T-helper 22 cell (primary cell): ENCODE measurements around the gene BIRC2.
"Not testable (repeated sequence)": the region's sequence is repeated elsewhere in the genome, so short reads cannot be mapped to it uniquely, and the experiment has no call there.

ENCODE experiments used
- DNase-seq: peaks from one replicate; pipeline ENCODE4 v3.0.0-alpha.2; 2020; ENCODE audit warnings: low read depth

BIRC2 gene

DNA sequence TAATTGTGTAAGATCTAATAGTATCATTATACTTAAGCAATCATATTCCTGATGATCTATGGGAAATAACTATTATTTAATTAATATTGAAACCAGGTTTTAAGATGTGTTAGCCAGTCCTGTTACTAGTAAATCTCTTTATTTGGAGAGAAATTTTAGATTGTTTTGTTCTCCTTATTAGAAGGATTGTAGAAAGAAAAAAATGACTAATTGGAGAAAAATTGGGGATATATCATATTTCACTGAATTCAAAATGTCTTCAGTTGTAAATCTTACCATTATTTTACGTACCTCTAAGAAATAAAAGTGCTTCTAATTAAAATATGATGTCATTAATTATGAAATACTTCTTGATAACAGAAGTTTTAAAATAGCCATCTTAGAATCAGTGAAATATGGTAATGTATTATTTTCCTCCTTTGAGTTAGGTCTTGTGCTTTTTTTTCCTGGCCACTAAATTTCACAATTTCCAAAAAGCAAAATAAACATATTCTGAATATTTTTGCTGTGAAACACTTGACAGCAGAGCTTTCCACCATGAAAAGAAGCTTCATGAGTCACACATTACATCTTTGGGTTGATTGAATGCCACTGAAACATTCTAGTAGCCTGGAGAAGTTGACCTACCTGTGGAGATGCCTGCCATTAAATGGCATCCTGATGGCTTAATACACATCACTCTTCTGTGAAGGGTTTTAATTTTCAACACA is 23.3 kb upstream of the BIRC2 start:
- no peak for DNase-seq

DNA sequence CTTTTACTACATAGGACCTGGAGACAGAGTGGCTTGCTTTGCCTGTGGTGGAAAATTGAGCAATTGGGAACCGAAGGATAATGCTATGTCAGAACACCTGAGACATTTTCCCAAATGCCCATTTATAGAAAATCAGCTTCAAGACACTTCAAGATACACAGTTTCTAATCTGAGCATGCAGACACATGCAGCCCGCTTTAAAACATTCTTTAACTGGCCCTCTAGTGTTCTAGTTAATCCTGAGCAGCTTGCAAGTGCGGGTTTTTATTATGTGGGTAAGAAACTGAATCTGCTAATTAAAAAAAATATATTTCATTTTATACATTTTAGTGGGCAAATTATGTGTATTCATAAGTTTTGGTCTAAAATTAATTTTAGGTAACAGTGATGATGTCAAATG is 21.9 kb upstream of the BIRC2 start:
- no peak for DNase-seq

DNA sequence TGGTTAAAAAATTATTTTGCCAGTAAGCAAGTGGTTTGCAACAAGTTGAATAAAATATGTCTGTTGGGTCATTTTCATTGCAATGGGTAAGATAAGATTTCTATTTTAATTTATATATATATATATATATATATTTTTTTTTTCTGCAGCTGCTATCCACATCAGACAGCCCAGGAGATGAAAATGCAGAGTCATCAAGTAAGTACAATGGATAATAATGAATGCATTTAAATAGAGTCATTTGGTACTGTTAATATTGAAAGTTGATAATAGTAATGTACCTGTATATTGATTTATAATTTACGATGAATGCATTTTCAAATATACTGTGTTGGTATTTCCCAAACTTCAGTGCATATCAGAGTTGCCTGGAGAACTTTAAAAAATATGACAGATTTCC is 18.3 kb upstream of the BIRC2 start:
- DNase-seq = no peak

DNA sequence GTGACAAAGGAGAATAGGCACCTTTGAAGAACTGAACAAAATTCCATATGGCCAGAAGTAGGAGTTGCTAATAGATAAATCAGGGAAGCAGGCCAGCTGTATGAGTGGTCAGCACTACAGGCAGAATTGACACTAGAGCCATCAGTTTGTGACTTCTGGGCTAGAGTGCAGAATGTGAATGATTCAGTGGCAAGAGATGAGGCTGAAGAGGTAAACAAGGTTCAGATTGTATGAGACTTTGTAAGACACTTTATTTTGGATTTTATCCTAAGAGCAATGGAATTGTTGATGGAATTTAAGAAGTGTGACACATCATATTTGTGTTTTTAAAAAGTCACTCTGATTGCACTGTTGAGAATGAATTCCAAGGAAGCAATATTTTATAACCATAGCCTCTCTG is 16.8 kb upstream of the BIRC2 start:
- DNase-seq = no peak

DNA sequence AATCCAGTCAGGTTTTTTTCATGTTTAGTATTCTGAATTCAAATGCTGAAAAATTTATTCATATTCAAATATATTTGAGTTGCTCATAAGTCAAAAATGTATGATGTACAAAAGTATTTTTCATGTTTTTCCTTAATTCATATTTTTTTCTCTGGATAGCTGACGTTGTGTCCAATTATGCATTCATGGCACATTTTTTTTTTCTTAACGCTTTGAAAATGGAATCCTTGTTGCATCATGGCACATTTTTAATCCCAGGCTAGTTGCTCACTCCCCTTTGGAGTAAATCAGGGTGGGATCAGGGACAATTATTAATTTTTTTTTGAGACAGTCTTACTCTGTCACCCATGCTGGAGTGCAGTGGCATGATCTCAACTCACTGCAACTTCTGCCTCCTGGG is 15.7 kb upstream of the BIRC2 start:
- no peak for DNase-seq

DNA sequence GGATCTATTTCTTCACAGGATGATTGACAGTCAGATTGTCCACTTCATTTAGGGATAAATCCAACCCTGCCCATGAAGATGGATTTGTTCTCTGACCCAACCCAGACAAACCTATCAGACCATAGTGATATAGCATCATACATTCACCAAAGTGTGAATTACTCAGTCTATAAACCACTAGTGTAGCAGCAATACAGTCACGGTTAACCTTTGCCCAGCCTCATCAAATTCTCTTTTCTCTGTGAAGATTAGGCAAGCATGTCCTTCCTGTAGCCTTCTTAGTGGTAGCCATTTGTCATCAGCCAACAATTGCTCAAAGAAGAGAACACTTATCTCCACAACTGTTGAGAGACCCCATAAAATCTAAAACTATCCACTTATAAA is 14.4 kb upstream of the BIRC2 start:
- DNase-seq = no peak

DNA sequence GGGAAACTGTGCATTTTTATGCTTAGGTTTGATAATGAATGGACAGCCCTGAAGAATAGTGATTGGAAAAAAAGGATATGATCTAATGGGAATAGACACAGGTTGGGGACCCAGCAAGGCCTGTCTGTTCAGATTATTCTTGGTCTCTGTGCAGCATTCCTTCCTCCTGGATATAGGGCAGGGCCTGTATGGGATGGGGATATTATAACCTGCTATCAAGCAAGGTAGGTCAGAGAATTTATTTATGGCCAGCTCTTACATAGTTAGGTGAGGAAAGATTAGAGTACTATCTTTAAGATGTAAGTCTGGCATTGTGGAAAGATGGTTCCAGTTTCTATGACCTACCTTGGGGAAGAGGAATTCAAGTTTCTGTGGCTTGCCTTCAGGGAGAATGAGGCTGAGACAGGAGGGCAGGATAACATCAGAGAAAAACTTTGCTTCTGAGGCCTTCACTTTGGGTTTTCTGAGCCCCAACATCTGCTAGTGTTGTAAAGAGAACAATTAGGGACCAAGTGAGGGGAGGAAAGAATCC is 8.5 kb upstream of the BIRC2 start:
- DNase-seq = no peak

DNA sequence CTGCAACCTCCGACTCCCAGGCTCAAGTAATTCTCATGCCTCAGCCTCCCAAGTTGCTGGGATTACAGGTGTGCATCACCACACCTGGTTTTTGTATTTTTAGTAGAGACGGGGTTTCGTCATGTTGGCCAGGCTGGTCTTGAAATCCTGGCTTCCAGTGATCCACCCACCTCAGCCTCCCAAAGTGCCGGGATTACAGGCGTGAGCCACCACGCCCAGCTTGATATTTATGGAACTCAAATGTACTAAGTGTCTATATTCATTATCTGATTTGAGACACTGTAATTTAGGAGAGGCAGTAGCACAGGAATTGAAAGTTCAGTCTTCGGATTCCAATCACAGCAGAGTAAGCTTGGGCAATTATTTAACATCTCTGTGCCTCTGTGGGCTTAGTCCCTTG is 5.7 kb upstream of the BIRC2 start:
- DNase-seq = not testable (repeated sequence)

DNA sequence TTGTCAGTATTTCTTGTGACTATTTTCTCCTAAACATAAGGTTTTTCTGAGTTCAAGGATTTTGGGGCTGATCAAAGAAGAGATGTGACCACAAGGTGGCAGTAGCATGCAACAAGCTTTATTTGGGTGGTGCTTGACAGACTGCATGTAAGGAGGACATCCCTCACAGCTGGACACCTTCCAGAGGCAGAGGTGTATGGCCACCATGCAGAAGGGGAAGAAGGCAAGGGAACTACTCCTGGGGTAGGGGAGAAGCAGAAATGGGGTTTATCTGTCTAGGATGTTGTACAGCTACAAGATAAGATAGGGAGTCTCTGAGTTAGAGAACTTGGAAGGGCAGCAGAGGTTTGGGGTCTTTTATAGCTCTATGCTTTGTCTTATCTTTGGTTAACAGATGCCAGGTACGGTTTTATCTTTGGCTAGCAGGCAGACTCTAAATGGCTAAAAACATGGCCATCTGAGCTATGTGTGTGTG is 5.1 kb upstream of the BIRC2 start:
- peak; percentile 30 for DNase-seq

DNA sequence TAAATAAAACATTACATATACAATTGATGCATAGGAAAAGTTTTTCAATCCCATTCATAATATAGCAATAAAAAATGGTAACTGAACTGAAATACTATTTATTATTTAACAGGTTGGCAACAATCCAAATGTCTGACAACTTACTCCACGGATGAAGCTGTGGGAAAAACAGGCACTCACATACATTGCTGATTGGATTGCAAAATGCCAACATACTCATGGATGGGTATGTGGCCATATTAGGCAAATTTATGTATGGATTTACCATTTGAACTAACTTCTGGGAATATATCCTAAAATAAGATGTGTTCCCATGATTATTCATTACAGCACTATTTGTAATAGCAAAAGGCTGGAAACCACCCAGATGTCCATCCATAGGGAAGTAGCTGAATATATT is 3.2 kb upstream of the BIRC2 start:
- no peak for DNase-seq

DNA sequence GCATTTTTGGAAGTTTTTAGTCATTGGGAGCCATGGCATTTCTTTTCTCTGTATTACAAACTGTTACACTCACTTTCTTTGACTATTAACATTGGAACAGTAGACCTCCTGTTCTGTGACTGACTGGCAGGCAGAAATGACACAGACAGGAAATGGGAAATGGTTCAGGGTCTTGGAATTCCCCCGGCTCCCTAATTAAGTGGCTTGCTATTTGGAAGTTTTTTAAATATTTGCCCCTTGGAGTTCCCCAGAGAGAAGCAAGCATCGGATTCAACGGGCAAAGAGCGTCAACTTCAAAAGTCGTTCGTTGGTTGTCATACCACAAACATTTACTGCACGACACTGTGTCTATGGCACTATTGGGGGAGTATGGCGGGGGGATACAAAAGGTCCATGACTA is 1.1 kb upstream of the BIRC2 start:
- peak; percentile 41 for DNase-seq

DNA sequence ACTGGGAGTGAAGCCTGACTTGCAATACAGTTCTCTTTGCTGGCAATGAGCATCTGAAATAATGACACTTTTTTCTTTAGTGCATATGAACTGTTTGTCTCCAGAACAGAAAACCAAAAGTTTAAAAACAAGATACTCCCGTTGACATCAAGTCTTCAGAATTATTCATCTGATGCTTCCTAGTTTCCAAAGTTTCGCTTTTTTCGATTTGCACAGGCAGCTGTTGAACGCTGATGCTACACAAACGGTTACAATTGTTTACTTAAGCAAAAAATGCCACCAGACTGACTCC is 612 bp upstream of the BIRC2 start:
- no peak for DNase-seq

DNA sequence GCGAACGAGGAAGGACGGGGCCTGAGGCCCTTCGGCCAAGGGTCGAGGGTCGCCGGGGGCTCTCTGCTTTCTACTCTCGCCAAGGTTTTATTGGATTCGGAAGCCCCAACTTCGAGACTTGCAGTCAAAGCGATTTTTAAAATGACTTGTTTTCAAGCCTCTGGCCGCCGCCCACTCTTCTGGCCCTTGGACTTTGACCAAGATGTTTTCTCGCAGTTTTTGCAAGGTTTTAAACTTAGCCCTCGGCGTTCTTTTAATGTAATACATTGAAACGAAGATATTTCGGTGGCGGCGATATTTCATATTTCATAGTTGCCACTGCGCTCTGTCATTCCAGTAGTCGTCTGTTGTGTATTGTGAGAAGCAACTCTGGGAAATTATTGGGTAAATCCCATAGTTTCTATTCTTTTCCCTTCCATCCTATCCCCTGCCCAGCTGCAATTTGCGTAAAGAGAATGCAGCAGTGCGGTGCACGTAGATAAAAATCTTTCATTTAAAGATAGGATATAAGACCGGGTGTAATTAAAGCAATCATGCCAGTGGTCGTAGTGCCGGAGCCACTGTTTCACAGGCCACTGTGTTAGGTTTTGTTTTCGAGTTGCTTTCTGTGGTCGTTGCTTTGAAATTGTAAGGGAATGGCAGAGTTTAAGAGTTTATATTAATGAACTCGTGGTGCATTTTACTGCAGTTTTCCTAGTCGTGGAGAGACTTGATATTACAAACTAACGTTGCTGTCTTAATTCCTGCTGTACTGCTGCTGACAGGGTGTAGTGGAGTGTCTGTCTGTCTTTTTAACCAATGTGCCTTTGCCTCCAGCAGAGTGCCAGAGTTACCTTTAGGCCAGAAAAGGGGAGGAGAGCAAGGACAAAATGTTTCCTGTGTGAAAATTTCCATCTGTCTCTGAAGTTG is 702 bp downstream of the BIRC2 start:
- DNase-seq = no peak

DNA sequence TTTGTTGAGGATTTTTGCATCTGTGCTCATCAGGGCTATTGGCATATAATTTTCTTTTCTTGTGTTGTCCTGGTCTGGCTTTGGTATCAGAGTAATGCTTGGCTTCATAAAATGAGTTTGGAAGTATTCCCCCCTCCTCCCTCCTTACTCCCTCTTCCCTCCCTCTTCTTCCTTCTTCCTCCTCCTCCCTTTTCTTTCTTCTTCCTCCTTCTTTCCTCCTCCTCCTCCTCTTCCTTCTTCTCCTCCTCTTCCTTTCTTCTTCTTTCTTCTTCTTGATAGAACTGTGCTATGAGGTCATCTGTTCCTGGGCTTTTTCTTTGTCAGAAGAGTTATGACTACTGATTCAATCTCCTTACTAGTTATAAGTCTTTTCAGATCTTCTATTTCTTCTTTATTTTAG is 10.1 kb downstream of the BIRC2 start:
- no peak for DNase-seq

DNA sequence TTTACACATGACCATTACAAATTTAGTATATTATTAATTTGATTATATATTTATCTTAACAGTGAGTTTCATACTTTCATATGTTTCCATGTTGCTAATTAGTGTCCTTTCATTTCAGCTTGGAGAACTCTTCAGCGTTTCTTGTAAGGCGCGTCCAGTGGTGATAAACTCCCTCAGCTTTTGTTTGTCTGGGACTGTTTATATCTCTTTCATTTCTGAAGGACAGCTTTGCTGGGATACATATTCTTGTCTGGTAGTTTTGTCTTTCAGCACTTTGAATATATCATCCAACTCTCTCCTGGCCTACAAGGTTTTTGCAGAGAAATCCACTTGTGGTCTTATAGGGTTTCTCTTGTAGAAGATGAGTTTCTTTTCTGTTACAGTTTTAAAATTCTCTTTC is 12.4 kb downstream of the BIRC2 start:
- DNase-seq = no peak

DNA sequence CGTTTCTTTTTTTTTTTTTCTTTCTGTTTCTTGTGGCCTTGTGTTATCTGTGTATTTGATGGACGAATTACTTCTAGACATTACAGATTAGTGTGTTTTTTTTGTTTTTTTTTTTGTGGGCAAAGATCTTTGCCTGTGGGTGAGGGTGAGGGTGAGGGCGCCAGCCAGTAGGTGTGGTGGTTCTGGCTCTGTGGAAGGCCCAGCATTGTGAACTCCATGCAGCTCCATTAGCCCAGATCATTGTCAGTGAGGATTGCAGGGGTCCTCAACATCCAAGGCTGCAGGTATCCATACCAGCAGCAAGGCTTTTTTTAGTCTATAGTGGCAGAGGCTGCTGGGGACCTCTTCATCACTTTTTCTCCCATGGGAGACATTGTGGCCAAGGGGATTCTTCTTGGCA is 13.7 kb downstream of the BIRC2 start:
- DNase-seq = peak; percentile 30

DNA sequence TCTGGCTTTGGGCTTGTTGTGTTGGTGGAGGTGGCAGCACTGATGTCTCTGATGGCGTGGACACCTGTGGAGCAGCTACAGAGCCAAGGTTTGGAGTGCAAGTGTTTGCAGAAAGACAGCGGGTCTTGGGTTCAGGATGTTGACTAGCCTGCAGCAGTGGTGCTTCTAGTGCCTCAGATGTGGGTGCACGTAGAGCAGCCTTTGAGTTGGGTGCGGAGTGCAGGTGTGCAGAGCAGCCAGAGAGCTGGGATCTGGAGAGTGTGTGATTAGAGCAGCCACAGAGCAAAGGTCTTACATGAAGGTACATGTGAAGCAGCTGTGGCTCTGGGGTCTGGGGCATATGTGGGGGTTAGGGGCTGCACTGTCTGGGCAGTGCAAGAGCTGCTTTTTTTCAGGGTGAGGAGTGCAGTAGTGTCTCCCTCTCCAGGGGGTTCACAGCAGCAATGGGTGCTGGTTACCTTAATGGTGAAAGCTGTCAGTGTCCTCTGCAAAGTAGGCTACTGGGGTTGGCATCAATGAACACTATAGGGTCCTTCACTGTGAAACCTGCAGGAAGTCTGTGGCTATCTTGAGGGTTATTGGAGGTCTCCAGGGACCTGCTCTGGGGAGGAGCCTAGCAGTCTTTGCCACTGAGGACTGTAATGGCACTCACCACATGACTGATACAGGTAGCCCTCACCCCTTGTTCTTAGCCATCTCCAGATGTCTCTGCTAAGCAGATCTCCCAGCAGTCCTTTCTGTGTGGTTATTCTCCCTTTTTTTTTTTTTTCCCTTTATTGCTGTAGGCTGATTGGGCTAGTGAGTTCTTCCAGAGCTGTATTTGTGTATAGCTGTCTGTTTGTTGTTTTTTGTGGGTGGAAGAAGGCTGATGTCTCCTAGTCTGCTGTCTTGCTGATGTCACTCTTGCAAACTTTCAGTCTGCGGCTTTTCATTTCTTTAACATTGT is 14.3 kb downstream of the BIRC2 start:
- DNase-seq = peak; percentile 28

DNA sequence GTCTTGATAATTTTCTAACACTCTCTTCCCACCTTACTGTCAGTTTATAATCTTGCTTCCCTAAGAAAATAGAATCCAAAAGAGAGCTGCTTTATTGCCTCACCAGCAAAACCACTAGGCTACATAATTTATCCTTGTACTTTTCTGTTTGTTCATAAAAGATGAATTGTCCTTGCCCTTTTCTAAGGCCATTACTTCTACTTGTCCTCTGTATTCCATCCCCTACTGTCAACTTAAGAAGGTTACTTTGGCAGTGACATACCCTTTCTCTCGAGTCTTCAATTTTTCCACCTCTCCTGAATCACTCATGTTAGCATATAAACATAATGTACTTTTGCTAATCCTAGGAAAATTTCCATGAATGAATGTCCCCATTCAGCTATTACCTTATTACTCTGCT is 18.0 kb downstream of the BIRC2 start:
- no peak for DNase-seq

DNA sequence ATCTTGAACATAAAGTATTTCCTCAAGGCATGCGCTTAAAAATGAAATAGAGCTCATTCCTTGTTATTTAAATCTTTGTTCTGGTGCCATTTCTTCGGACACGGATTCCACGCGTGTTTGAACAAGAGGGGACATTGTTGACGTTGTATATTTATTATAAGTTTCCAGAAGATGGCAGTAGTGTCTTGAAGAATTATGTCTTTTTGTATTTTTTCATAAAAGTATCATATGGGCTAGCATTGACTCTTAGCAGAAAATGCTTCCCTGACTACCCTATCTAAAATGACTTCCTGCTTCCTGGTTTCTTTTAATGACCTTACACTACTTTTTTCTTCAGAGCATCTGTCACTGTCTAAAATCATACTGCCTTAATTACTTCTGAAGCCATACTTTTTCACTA is 20.4 kb downstream of the BIRC2 start:
- DNase-seq = no peak

DNA sequence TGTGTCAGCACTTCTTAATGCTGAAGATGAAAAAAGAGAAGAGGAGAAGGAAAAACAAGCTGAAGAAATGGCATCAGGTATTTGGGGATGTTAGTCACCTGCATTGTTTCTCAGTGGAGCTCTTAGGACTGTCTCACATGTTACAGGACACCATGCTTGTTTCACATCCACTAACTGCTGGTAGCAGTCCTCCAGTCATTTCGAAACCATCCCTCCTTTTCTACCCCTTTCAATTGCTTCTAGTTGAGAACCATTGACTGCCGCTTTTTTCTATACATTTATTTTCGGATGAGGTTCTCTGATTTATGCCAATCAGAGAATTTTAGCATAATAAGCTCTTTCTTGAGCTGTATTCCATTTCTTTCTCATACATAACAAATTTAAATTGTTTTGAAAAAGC is 21.5 kb downstream of the BIRC2 start:
- DNase-seq = no peak

DNA sequence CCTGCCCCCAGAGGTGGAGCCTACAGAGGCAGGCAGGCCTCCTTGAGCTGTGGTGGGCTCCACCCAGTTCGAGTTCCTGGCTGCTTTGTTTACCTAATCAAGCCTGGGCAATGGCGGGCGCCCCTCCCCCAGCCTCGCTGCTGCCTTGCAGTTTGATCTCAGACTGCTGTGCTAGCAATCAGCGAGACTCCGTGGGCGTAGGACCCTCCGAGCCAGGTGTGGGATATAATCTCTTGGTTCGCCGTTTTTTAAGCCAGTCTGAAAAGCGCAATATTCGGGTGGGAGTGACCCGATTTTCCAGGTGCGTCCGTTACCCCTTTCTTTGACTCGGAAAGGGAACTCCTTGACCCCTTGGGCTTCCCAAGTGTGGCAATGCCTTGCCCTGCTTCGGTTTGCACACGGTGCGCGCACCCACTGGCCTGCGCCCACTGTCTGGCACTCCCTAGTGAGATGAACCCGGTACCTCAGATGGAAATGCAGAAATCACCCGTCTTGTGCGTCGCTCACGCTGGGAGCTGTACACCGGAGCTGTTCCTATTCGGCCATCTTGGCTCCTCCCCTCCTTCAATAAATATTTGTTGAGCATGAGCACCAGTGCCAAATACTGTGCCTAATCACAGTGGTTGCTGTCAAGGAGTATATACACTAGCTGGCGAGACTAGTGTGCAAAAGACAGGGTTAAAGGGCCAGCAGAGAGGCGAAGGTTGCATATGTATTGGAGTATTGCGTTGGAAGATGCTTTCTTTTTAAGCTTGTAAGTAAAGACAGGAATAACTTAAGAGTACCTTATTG is 27.8 kb downstream of the BIRC2 start:
- DNase-seq = not testable (repeated sequence)
